T-cell (primary cell): Measurements from ENCODE around the gene MTA3. TPM values are rescaled to one million over a fixed set of nuclear protein-coding genes. Genes with fewer than 3 reads are reported as not detected.
"Not testable (repeated sequence)": the region's sequence is repeated elsewhere in the genome, so short reads cannot be mapped to it uniquely, and the experiment has no call there.

ENCODE experiments used
- ATAC-seq, 4 experiments: fragments of 200-7000 bp in 3 of 4; fragments of 150-1000 bp in 1 of 4; cut with Tn5 transposase; replicated peaks in 1 of 4; 1 replicate in 3 of 4; 2 replicates in 1 of 4; pipeline ENCODE4 v1.10.0; 2021; ENCODE audit warnings: moderate library complexity in 3 of 4, mild to moderate bottlenecking in 2 of 4, moderate number of reproducible peaks in 1 of 4
- CTCF ChIA-PET, 2 donors: fragments of 300-600 bp; sonication (Branson Sonifier 250); formaldehyde crosslinking; loops; one replicate each; lab custom pipeline; 2022; ENCODE audit warnings: antibody characterized with exemption in 2 of 2; lab: Charles Lee
- POLR2A ChIA-PET, 2 donors: fragments of 300-600 bp; sonication (Branson Sonifier 250); formaldehyde crosslinking; loops; one replicate each; lab custom pipeline; 2022; ENCODE audit warnings: antibody characterized with exemption in 2 of 2; lab: Charles Lee
- DNase-seq, 35 experiments: peaks; one replicate each; pipeline versions ENCODE4 v3.0.0 to v3.0.0-alpha.2; 2013 to 2023
- H3K27ac ChIP-seq: one replicate; pipeline ENCODE4 v1.5.1; 2013; ENCODE audit warnings: low read length
- H3K27me3 ChIP-seq, 2 experiments: replicated peaks in 1 of 2; 1 replicate in 1 of 2; 2 replicates in 1 of 2; pipeline versions ENCODE4 v1.6.1 to v1.7.0; 2013; ENCODE audit warnings: low read length in 1 of 2, mixed read lengths in 1 of 2; ENCODE audit not compliant: control insufficient read depth in 2 of 2, insufficient read depth in 2 of 2; ENCODE audit errors: extremely low read depth in 1 of 2
- H3K36me3 ChIP-seq, 2 donors: 1 replicate in 1 of 2; 2 replicates in 1 of 2; pipeline versions ENCODE4 v1.6.1 to v1.7.0; 2013; ENCODE audit warnings: low read length in 1 of 2; ENCODE audit not compliant: control insufficient read depth in 2 of 2, insufficient read depth in 1 of 2; ENCODE audit errors: extremely low read depth in 1 of 2
- H3K4me1 ChIP-seq, 2 experiments: 1 replicate in 1 of 2; 2 replicates in 1 of 2; pipeline versions ENCODE4 v1.6.1 to v1.7.0; 2013; ENCODE audit warnings: low read length in 2 of 2, mixed read lengths in 1 of 2; ENCODE audit not compliant: insufficient read depth in 2 of 2, control insufficient read depth in 1 of 2; ENCODE audit errors: extremely low read depth in 1 of 2
- H3K4me3 ChIP-seq, 2 donors: 1 replicate in 1 of 2; 2 replicates in 1 of 2; pipeline versions ENCODE4 v1.5.1 to v1.7.0; 2013; ENCODE audit warnings: mild to moderate bottlenecking in 2 of 2, low read length in 1 of 2, moderate library complexity in 1 of 2; ENCODE audit not compliant: control insufficient read depth in 1 of 2; ENCODE audit errors: extremely low read depth in 1 of 2
- H3K9me3 ChIP-seq: 2 replicates; pipeline ENCODE4 v1.7.0; 2013
- H3K27ac Mint-ChIP-seq, 2 donors: one replicate each; pipeline ENCODE4 v1.8.0; 2020 to 2021; ENCODE audit warnings: mild to moderate bottlenecking in 2 of 2, mixed read lengths in 2 of 2
- H3K27me3 Mint-ChIP-seq, 2 donors: one replicate each; pipeline ENCODE4 v1.8.0; 2021 to 2022; ENCODE audit warnings: mixed read lengths in 2 of 2
- H3K36me3 Mint-ChIP-seq: one replicate; pipeline ENCODE4 v1.8.0; 2021; ENCODE audit warnings: mixed read lengths
- H3K4me1 Mint-ChIP-seq, 3 donors: one replicate each; pipeline ENCODE4 v1.8.0; 2020 to 2022; ENCODE audit warnings: mixed read lengths in 3 of 3, mild to moderate bottlenecking in 1 of 3
- H3K4me3 Mint-ChIP-seq, 3 donors: one replicate each; pipeline ENCODE4 v1.8.0; 2020 to 2022; ENCODE audit warnings: mild to moderate bottlenecking in 3 of 3, mixed read lengths in 3 of 3, moderate library complexity in 3 of 3
- H3K9me3 Mint-ChIP-seq, 3 donors: one replicate each; pipeline ENCODE4 v1.8.0; 2020 to 2022; ENCODE audit warnings: mixed read lengths in 3 of 3
- WGBS: methylation state at CpG from one replicate; pipeline ENCODE4 v1.1.5; 2013; ENCODE audit warnings: missing lambda C conversion rate; ENCODE audit not compliant: insufficient coverage; 5-methylcytosine and 5-hydroxymethylcytosine counted together
- total RNA-seq, 35 experiments: library from RNA in 6 of 35; stranded (reverse) in 6 of 35; fragments of 120-200 nt in 1 of 35; gene quantifications; one replicate each; pipeline versions ENCODE4 v1.2.1 to v1.2.4 and lab custom pipeline; 2013 to 2026

Gene MTA3
- total RNA-seq, 5 donors from 2014 or later (not counting 1 experiment from before 2014, with no cell fraction given), result 20.9 to 42.4 (median 24.6) TPM

DNA sequence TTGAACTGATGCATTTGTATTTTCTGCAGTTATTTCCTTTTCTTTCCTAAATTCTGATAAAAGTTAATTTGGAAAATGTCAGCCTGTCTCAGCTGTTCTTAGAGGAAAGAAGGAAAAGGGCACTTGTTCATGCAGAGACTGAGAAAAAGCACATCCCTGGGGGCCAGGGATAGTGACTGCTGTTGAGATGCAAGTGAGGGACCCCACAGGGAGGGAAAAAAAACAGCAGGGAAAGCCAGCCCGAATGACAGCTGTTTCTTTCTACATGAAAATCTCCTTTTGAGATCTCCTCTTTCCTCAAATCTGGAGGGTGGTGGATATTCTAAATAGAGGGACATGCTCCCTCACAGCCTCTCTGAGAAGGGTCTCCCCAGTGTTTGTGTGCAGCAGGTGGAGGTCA is 14.0 kb upstream of the MTA3 start:
- Mint-ChIP-seq H3K27ac (no peak overlapping the region), H3K4me3 (no peak overlapping the region), H3K9me3 (no peaks in the 10 kb centered on the region), H3K36me3 (no peaks in the 10 kb centered on the region), H3K27me3 (no peaks in the 10 kb centered on the region), H3K4me1 (no peaks in the 10 kb centered on the region)
- CTCF ChIA-PET, result interaction anchor here in 1 of 2 donors (0.6 kb wide), 1 partner anchor 139 kb away, joined by 3 read pairs; no protein-coding TSS in a partner anchor
- H3K27me3 ChIP-seq, result no peaks in the 10 kb centered on the region
- H3K27ac ChIP-seq, result no peak overlapping the region
- no peaks in the 10 kb centered on the region for H3K9me3 ChIP-seq
- ATAC-seq, result no peak
- H3K36me3 ChIP-seq, result no peaks in the 10 kb centered on the region
- no peak for DNase-seq
- no peak overlapping the region for H3K4me3 ChIP-seq
- H3K4me1 ChIP-seq, result no peaks in the 10 kb centered on the region
- no CpG with 5 or more reads among the region's 1 CpG for WGBS
- POLR2A ChIA-PET, result no interaction called here

GRCh38 chr2:42556315-42556890 is 12.0 kb upstream of the MTA3 start:
- Mint-ChIP-seq H3K27ac (no peak overlapping the region), H3K27me3 (no peaks in the 10 kb centered on the region)
- WGBS, result 100% methylated on average over 3 of the region's 6 CpGs

GRCh38 chr2:42557306-42557705 is 11.1 kb upstream of the MTA3 start:
- no peaks in the 10 kb centered on the region for H3K9me3 ChIP-seq
- 76% methylated on average over 2 of the region's 5 CpGs for WGBS
- Mint-ChIP-seq H3K27ac (no peak overlapping the region), H3K36me3 (no peaks in the 10 kb centered on the region), H3K4me1 (peaks cover 0 to 7% (median 0%) of the 10 kb centered on the region in 3 donors), H3K27me3 (no peaks in the 10 kb centered on the region), H3K9me3 (no peaks in the 10 kb centered on the region), H3K4me3 (no peak overlapping the region)
- H3K36me3 ChIP-seq, result no peaks in the 10 kb centered on the region
- no peak overlapping the region for H3K27ac ChIP-seq
- ATAC-seq (no peak), DNase-seq (no peak)
- ChIA-PET CTCF (interaction anchor here in 1 of 2 donors (0.6 kb wide), 1 partner anchor 54 kb away, joined by 3 read pairs; no protein-coding TSS in a partner anchor), POLR2A (no interaction called here)
- H3K4me3 ChIP-seq, result no peak overlapping the region
- H3K4me1 ChIP-seq, result no peaks in the 10 kb centered on the region
- H3K27me3 ChIP-seq, result no peaks in the 10 kb centered on the region

More at GRCh38 chr2:42556315-42556890, 12.0 kb upstream of the MTA3 start:
- CTCF ChIA-PET, result no interaction called here
- Histone ChIP-seq H3K4me1 (no peaks in the 10 kb centered on the region), H3K9me3 (no peaks in the 10 kb centered on the region), H3K36me3 (no peaks in the 10 kb centered on the region), H3K27ac (no peak overlapping the region), H3K27me3 (no peaks in the 10 kb centered on the region), H3K4me3 (no peak overlapping the region)
- Mint-ChIP-seq H3K4me1 (peaks cover 0 to 7% (median 0%) of the 10 kb centered on the region in 3 donors), H3K9me3 (no peaks in the 10 kb centered on the region), H3K4me3 (no peak overlapping the region), H3K36me3 (no peaks in the 10 kb centered on the region)
- DNase-seq, result no peak
- no peak for ATAC-seq
- POLR2A ChIA-PET, result no interaction called here

- CTCF ChIA-PET, result interaction anchor here in 1 of 2 donors (1.2 kb wide), 1 partner anchor 14 kb away, joined by 4 read pairs; no protein-coding TSS in a partner anchor
- no peaks in the 10 kb centered on the region for H3K36me3 Mint-ChIP-seq
- peaks cover 0 to 7% (median 0%) of the 10 kb centered on the region in 3 donors for H3K4me1 Mint-ChIP-seq
- no peak for ATAC-seq
- DNase-seq, result no peak
- H3K27ac ChIP-seq, result no peak overlapping the region
- H3K4me3 ChIP-seq, result no peak overlapping the region
- no peaks in the 10 kb centered on the region for H3K27me3 ChIP-seq
- no peaks in the 10 kb centered on the region for H3K4me1 ChIP-seq
- no peak overlapping the region for H3K27ac Mint-ChIP-seq
- WGBS, result no CpG with 5 or more reads among the region's 3 CpGs
- POLR2A ChIA-PET, result interaction anchor here in 1 of 2 donors (0.6 kb wide), 1 partner anchor 217 kb away, joined by 7 read pairs; no protein-coding TSS in a partner anchor
- H3K36me3 ChIP-seq, result no peaks in the 10 kb centered on the region
- no peak overlapping the region for H3K4me3 Mint-ChIP-seq
- no peaks in the 10 kb centered on the region for H3K9me3 Mint-ChIP-seq
- H3K9me3 ChIP-seq, result no peaks in the 10 kb centered on the region
- no peaks in the 10 kb centered on the region for H3K27me3 Mint-ChIP-seq
Measured at GRCh38 chr2:42558827-42559226, 9.6 kb upstream of the MTA3 start.

DNA sequence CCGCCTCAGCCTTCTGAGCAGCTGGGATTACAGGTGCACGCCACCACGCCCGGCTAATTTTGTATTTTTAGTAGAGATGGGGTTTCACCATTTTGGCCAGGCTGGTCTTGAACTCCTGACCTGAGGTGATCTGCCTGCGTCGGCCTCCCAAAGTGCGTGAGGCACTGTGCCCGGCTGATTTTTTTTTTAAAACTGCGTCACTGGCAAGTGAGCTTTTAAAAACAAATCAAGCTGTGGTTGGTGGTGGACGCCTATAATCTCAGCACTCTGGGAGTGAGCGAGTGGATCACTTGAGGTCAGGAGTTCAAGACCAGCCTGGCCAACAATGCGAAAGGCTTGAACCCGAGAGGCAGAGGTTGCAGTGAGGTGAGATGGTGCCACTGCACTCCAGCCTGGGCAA is 8.3 kb upstream of the MTA3 start:
- H3K4me1 ChIP-seq, H3K9me3 Mint-ChIP-seq, H3K4me3 ChIP-seq, H3K27ac ChIP-seq, H3K36me3 ChIP-seq, H3K27me3 Mint-ChIP-seq, H3K27me3 ChIP-seq, H3K4me3 Mint-ChIP-seq, H3K36me3 Mint-ChIP-seq, DNase-seq, POLR2A ChIA-PET, H3K27ac Mint-ChIP-seq, H3K9me3 ChIP-seq, CTCF ChIA-PET, H3K4me1 Mint-ChIP-seq, ATAC-seq: not testable (repeated sequence)
- WGBS, result 95% methylated on average over 9 of the region's 13 CpGs

- H3K9me3 ChIP-seq, result no peaks in the 10 kb centered on the region
- ATAC-seq (no peak), DNase-seq (no peak)
- Mint-ChIP-seq H3K27ac (no peak overlapping the region), H3K36me3 (no peaks in the 10 kb centered on the region), H3K4me3 (no peak overlapping the region), H3K27me3 (no peaks in the 10 kb centered on the region), H3K4me1 (peaks cover 0 to 7% (median 0%) of the 10 kb centered on the region in 3 donors), H3K9me3 (no peaks in the 10 kb centered on the region)
- H3K27me3 ChIP-seq, result no peaks in the 10 kb centered on the region
- no peak overlapping the region for H3K4me3 ChIP-seq
- no peak overlapping the region for H3K27ac ChIP-seq
- 100% methylated on average over 1 of the region's 1 CpG for WGBS
- peaks cover 0 to under 1% of the 10 kb centered on the region in 2 experiments for H3K4me1 ChIP-seq
- ChIA-PET POLR2A (no interaction called here), CTCF (no interaction called here)
- no peaks in the 10 kb centered on the region for H3K36me3 ChIP-seq
Measured at GRCh38 chr2:42560899-42561298, 7.5 kb upstream of the MTA3 start.
